Measurements from ENCODE around the gene KRTAP10-10. TPM values are rescaled to one million over a fixed set of nuclear protein-coding genes. Genes with fewer than 3 reads are reported as not detected.

Gene KRTAP10-10
- total and polyA plus RNA-seq, 9 of the 15 experiments (the other 6 are each of a cell fraction or from before 2014, with no cell fraction given) = not detected

DNA sequence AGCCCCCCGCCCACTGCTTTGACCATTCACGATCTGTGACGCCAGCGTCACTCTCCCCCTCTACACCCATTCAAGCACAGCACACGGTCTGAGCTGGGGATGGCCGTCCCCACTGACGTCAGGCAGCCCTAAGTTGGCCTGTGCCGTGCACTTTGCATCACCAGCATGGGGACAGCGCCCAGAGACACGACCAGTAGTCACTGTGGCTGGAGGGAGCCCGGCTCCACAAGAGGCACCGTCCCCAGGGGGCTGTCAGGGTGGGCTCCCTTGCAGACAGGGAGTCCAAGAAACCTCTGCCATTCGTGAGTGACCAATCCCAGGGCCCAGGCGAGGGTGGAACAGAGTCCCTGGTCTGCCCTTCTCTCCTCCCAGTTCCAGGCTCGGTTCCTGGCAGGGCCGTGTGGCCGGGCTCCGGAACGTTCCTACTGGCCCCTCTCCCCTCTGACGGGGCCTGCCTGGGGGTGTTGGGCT is 23.0 kb upstream of the KRTAP10-10 start:
- H3K4me3 ChIP-seq = no peak overlapping the region
- no peak overlapping the region for H3K27ac ChIP-seq (ENCODE audit: extremely low read depth, low read depth, low read length)
- BruUV-seq (replicated peaks) = no TSS peak
- POLR2A ChIA-PET = no interaction called here
- intact Hi-C loops (cut with micrococcal nuclease) = no loop called here
- TF ChIP-seq RNF2 (IDR thresholded peaks at IDR 0.05) (no peak), FOXM1 (IDR thresholded peaks at IDR 0.05; ENCODE audit: low read depth) (no peak), FOXM1 (CRISPR knock-in tag; IDR thresholded peaks at IDR 0.05; ENCODE audit: low read depth) (no peak), HDAC1 (IDR thresholded peaks at IDR 0.05) (no peak)
- in situ Hi-C loops (cut with MboI) = no loop called here
- no peaks in the 10 kb centered on the region for H3K79me2 ChIP-seq (ENCODE audit: control insufficient read depth, insufficient read depth, low read length)
- no peaks in the 10 kb centered on the region; the same call in 1 of the 2 replicates for H3K9me3 ChIP-seq (replicated peaks; ENCODE audit: control insufficient read depth, insufficient read depth, low read depth, low read length)
- ATAC-seq = no peak
- peaks cover 3% of the 10 kb centered on the region for H3K9me1 ChIP-seq (ENCODE audit: control insufficient read depth, insufficient read depth, low read length)
- no peak for DNase-seq (ENCODE audit: extremely low read depth in 1 of 4, low spot score in 3 of 4)
- no peak for FAIRE-seq
- 0% methylated on average over 15 of the region's 20 CpGs for WGBS (ENCODE audit: insufficient coverage, low coverage, missing lambda C conversion rate)
- H3K9ac ChIP-seq (ENCODE audit: insufficient read depth in 1 of 2, low read depth in 2 of 2, low read length in 2 of 2) = no peak overlapping the region; a peak in 1 of 4 replicates
- no peak overlapping the region for H3K4me2 ChIP-seq (ENCODE audit: insufficient read depth, low read length)
- H2AFZ ChIP-seq (ENCODE audit: low read depth, low read length) = no peak overlapping the region
- CTCF ChIA-PET (ENCODE audit: low intra/inter-chr PET ratio) = no interaction called here
- no peaks in the 10 kb centered on the region for H3K36me3 ChIP-seq (ENCODE audit: control insufficient read depth, insufficient read depth, low read length)
- H4K20me1 ChIP-seq (replicated peaks; ENCODE audit: control insufficient read depth, insufficient read depth, low read length) = no peaks in the 10 kb centered on the region
- peaks cover 14 to 44% of the 10 kb centered on the region in 2 experiments; a peak in 4 of 5 replicates for H3K27me3 ChIP-seq (ENCODE audit: control insufficient read depth in 2 of 2, insufficient read depth in 2 of 2, low read length in 2 of 2)
- H3K4me1 ChIP-seq (replicated peaks in 1 of 2; ENCODE audit: control insufficient read depth in 2 of 2, insufficient read depth in 2 of 2, low read length in 2 of 2) = peaks cover 0 to 10% of the 10 kb centered on the region in 2 experiments; a peak in 2 of 5 replicates

DNA sequence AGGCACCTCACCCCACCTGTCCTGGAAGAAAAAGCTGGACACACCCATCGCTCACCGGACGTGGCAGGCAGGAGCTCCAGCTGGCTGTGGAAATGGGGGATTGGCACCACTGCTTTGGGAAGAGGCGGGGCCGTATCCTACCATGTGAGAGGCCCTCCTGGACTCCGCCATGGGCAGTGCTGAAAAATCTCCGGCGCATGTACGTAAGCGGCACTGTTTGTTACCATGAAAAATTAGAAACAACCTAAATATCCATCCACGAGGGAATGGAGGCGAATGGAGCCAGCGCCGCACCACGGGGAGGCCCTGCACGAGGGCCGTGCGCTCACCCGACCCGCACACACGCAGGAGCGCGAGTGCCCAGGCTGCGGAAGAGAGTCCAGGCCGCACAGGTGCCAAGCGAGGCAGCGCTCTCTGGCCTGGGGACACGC is 22.2 kb upstream of the KRTAP10-10 start:
- Histone ChIP-seq H3K9me3 (replicated peaks; ENCODE audit: control insufficient read depth, insufficient read depth, low read depth, low read length) (no peaks in the 10 kb centered on the region; the same call in 1 of the 2 replicates), H3K79me2 (ENCODE audit: control insufficient read depth, insufficient read depth, low read length) (no peaks in the 10 kb centered on the region), H3K4me1 (replicated peaks in 1 of 2; ENCODE audit: control insufficient read depth in 2 of 2, insufficient read depth in 2 of 2, low read length in 2 of 2) (peaks cover 0 to 10% of the 10 kb centered on the region in 2 experiments; a peak in 2 of 5 replicates), H3K27ac (ENCODE audit: extremely low read depth, low read depth, low read length) (no peak overlapping the region), H2AFZ (ENCODE audit: low read depth, low read length) (no peak overlapping the region), H3K4me3 (no peak overlapping the region), H3K9me1 (ENCODE audit: control insufficient read depth, insufficient read depth, low read length) (peaks cover 3% of the 10 kb centered on the region), H3K4me2 (ENCODE audit: insufficient read depth, low read length) (no peak overlapping the region), H3K27me3 (ENCODE audit: control insufficient read depth in 2 of 2, insufficient read depth in 2 of 2, low read length in 2 of 2) (peaks cover 14 to 44% of the 10 kb centered on the region in 2 experiments; a peak in 4 of 5 replicates), H3K36me3 (ENCODE audit: control insufficient read depth, insufficient read depth, low read length) (no peaks in the 10 kb centered on the region), H4K20me1 (replicated peaks; ENCODE audit: control insufficient read depth, insufficient read depth, low read length) (no peaks in the 10 kb centered on the region), H3K9ac (ENCODE audit: insufficient read depth in 1 of 2, low read depth in 2 of 2, low read length in 2 of 2) (no peak overlapping the region)
- no TSS peak for BruUV-seq (replicated peaks)
- ChIA-PET POLR2A (interaction anchor here (0.6 to 0.8 kb wide), 2 partner anchors 11 to 232 kb away, joined by 3 read pairs; no protein-coding TSS in a partner anchor), CTCF (ENCODE audit: low intra/inter-chr PET ratio) (no interaction called here)
- under 1% methylated on average over 28 of the region's 28 CpGs for WGBS (ENCODE audit: insufficient coverage, low coverage, missing lambda C conversion rate)
- in situ Hi-C loops (cut with MboI) = no loop called here
- DNase-seq (ENCODE audit: extremely low read depth in 1 of 4, low spot score in 3 of 4) (no peak), ATAC-seq (no peak), FAIRE-seq (no peak)
- intact Hi-C loops (cut with micrococcal nuclease) = no loop called here
- TF ChIP-seq, protein P1, sequence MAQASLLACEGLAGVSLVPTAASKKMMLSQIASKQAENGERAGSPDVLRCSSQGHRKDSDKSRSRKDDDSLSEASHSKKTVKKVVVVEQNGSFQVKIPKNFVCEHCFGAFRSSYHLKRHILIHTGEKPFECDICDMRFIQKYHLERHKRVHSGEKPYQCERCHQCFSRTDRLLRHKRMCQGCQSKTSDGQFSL (CRISPR knock-in tag; IDR thresholded peaks at IDR 0.05) = no peak
- TF ChIP-seq, protein P1 (tag; IDR thresholded peaks at IDR 0.05) = no peak
- no peak for TF ChIP-seq JUN (IDR thresholded peaks at IDR 0.05; ENCODE audit: borderline replicate concordance, low read depth, low read length)
- no peak for TF ChIP-seq JUN (CRISPR knock-in tag; IDR thresholded peaks at IDR 0.05; ENCODE audit: borderline replicate concordance)
- TF ChIP-seq FOXJ3 (CRISPR knock-in tag; IDR thresholded peaks at IDR 0.05) = no peak
- TF ChIP-seq HOXB6 (CRISPR knock-in tag; IDR thresholded peaks at IDR 0.05; ENCODE audit: borderline replicate concordance) = no peak
- no peak for TF ChIP-seq HNRNPH1 (optimal IDR thresholded peaks at IDR 0.05; ENCODE audit: low read depth, low read length)
- TF ChIP-seq, protein P2, sequence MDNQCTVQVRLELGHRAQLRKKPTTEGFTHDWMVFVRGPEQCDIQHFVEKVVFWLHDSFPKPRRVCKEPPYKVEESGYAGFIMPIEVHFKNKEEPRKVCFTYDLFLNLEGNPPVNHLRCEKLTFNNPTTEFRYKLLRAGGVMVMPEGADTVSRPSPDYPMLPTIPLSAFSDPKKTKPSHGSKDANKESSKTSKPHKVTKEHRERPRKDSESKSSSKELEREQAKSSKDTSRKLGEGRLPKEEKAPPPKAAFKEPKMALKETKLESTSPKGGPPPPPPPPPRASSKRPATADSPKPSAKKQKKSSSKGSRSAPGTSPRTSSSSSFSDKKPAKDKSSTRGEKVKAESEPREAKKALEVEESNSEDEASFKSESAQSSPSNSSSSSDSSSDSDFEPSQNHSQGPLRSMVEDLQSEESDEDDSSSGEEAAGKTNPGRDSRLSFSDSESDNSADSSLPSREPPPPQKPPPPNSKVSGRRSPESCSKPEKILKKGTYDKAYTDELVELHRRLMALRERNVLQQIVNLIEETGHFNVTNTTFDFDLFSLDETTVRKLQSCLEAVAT (IDR thresholded peaks at IDR 0.05) = no peak
- no peak for TF ChIP-seq RBM15 (IDR thresholded peaks at IDR 0.05; ENCODE audit: insufficient read depth, low read length)
- TF ChIP-seq C11orf30 (IDR thresholded peaks at IDR 0.05; ENCODE audit: low read depth) = no peak
- TF ChIP-seq POU5F1 (IDR thresholded peaks at IDR 0.05; ENCODE audit: borderline replicate concordance, low read depth, low read length, partially characterized antibody) = no peak

All from K562 (cell line).